ENCODE results near the gene DNAJA3. TPM values are rescaled to one million over a fixed set of nuclear protein-coding genes. Genes with fewer than 3 reads are reported as not detected.
"Not testable (repeated sequence)": the region's sequence is repeated elsewhere in the genome, so short reads cannot be mapped to it uniquely, and the experiment has no call there.

Gene DNAJA3
- total and polyA plus RNA-seq, 2 donors: 33.5 to 38.4 TPM

DNA sequence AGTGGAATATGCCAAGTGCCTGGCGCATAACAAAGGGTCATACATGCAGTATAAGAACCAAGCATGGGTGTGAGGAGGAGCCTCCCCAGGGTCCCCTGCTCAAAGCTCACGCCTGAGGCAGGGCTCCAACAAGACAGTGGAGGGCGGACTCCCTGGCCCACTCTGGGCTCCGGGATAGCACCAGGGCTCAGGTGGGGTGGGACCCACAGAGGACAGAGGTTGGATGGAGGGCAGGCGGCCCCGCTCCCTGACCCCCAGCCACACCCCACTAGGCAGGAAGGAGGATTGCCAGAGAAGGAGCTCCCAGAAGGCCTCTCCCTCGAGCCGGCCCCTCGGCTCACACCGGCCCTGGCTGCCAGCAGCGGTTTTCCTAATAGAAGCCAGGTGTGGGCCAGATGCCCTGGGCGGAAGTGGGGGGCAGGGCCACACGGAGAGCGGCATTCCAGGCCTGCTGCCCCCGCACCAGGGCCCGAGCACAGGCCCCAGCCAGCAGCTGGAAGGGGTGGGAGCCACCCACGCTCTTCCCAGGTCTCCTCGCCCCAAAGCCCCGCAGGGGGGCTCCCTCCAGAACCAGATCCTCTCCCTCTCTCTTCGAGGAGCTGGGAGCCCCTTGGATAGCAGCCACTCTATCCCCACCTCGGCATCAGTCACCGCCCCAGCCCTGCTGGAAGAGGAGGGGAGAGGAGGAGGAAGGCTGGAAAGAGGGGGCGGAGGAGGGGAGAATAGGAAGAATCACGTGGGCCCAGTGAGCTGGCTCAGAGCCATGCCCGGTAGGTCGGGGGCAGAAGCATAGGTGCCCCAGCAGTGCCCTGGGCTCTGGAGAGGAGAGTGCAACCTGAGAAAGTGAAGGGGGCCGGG is 33.1 kb upstream of the DNAJA3 start:
- Histone ChIP-seq H3K4me1 (ENCODE audit: insufficient read depth) (no peaks in the 10 kb centered on the region), H3K36me3 (ENCODE audit: insufficient read depth) (no peaks in the 10 kb centered on the region), H3K4me3 (ENCODE audit: low read depth, low read length) (no peak overlapping the region), H3K27ac (ENCODE audit: low read depth) (peak overlapping the region; percentile 51)
- no peak for DNase-seq (ENCODE audit: extremely low spot score)
- WGBS: 43% methylated on average over 27 of the region's 27 CpGs

GRCh38 chr16:4393240-4393600 is 32.4 kb upstream of the DNAJA3 start:
- no peak overlapping the region for H3K4me3 ChIP-seq (ENCODE audit: low read depth, low read length)
- WGBS: 55% methylated on average over 6 of the region's 6 CpGs
- H3K27ac ChIP-seq (ENCODE audit: low read depth): no peak overlapping the region
- no peak for DNase-seq (ENCODE audit: extremely low spot score)
- H3K4me1 ChIP-seq (ENCODE audit: insufficient read depth): no peaks in the 10 kb centered on the region
- no peaks in the 10 kb centered on the region for H3K36me3 ChIP-seq (ENCODE audit: insufficient read depth)

DNA sequence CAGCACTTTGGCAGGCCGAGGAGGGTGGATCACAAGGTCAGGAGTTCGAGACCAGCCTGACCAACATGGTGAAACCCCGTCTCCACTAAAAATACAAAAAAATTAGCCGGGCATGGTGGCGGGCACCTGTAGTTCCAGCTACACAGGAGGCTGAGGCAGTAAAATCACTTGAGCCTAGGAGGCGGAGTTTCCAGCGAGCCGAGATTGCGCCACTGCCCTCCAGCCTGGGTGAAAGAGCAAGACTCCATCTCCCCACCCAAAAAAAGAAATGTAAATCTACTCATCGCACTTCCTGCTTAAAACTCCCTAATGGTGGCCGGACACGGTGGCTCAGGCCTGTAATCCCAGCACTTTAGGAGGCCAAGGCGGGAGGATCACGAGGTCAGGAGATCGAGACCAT is 31.8 kb upstream of the DNAJA3 start:
- WGBS: 96% methylated on average over 15 of the region's 15 CpGs
- H3K4me1 ChIP-seq (ENCODE audit: insufficient read depth); H3K36me3 ChIP-seq (ENCODE audit: insufficient read depth); H3K27ac ChIP-seq (ENCODE audit: low read depth); DNase-seq (ENCODE audit: extremely low spot score); H3K4me3 ChIP-seq (ENCODE audit: low read depth, low read length): not testable (repeated sequence)

DNA sequence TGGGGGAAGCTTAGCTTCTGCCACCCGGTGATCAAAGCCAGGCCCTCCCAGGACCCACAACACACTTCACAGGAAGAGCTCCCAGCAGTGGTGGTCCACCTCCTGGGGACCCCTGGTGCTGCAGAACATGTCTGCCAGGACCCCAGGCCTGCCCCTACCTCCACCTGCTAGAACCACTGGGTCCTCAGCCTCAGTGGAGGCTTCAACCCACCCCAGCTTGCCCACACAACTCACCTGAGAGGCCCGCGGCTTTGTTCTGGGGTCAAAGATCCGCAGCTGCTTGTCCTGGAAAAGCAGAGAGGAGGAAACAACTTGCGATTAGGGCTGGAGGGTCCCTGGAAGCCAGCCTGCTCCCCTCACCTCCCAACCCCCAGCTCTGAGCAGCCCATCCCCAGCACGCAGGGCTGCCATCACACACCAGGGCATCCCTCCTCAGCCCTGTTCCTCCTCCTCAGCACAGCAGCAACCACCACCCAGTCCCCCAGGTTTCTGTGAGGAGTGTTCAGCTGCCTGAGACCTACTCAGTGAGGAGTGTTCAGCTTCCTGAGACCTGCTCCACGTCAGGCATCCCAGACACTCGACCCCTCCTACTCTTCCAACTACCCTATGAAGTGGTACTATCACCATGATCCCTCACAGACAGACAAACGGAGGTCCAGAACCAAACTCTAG is 30.5 kb upstream of the DNAJA3 start:
- no peak overlapping the region for H3K4me3 ChIP-seq (ENCODE audit: low read depth, low read length)
- no peaks in the 10 kb centered on the region for H3K36me3 ChIP-seq (ENCODE audit: insufficient read depth)
- H3K27ac ChIP-seq (ENCODE audit: low read depth): no peak overlapping the region
- no peaks in the 10 kb centered on the region for H3K4me1 ChIP-seq (ENCODE audit: insufficient read depth)
- WGBS: 76% methylated on average over 9 of the region's 9 CpGs
- DNase-seq (ENCODE audit: extremely low spot score): no peak

GRCh38 chr16:4399001-4399730 is 26.5 kb upstream of the DNAJA3 start:
- H3K36me3 ChIP-seq (ENCODE audit: insufficient read depth): no peaks in the 10 kb centered on the region
- DNase-seq (ENCODE audit: extremely low spot score): no peak
- no peaks in the 10 kb centered on the region for H3K4me1 ChIP-seq (ENCODE audit: insufficient read depth)
- H3K27ac ChIP-seq (ENCODE audit: low read depth): no peak overlapping the region
- H3K4me3 ChIP-seq (ENCODE audit: low read depth, low read length): no peak overlapping the region
- 80% methylated on average over 9 of the region's 9 CpGs for WGBS

- Histone ChIP-seq H3K4me3 (ENCODE audit: low read depth, low read length) (no peak overlapping the region), H3K27ac (ENCODE audit: low read depth) (no peak overlapping the region), H3K4me1 (ENCODE audit: insufficient read depth) (no peaks in the 10 kb centered on the region), H3K36me3 (ENCODE audit: insufficient read depth) (no peaks in the 10 kb centered on the region)
- DNase-seq (ENCODE audit: extremely low spot score): no peak
- WGBS: 93% methylated on average over 12 of the region's 12 CpGs
Observed at GRCh38 chr16:4401094-4401501, 24.6 kb upstream of the DNAJA3 start.

DNA sequence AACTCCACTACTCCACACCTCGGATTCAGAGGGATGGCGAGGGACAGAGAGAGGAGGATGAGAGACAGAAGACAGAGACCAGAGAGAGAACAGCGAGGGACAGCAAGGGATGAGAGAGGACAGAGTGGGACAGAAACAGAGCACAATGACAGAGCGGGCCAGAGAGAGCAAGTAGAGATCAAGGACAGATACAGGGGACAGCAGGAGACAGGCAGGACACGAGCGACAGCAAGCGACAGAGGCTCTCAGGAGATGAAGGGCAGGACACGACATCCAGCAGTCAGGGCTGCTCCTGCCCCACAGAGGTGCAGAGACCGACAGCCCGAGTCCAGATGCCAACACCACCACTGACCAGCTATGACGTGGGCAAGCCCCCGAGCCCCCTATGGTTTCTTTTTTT is 24.2 kb upstream of the DNAJA3 start:
- DNase-seq (ENCODE audit: extremely low spot score): no peak
- 96% methylated on average over 12 of the region's 12 CpGs for WGBS
- no peaks in the 10 kb centered on the region for H3K36me3 ChIP-seq (ENCODE audit: insufficient read depth)

GRCh38 chr16:4402439-4403132 is 23.1 kb upstream of the DNAJA3 start:
- no peak for DNase-seq (ENCODE audit: extremely low spot score)

More for the DNA sequence above, 24.2 kb upstream of the DNAJA3 start:
- no peak overlapping the region for H3K27ac ChIP-seq (ENCODE audit: low read depth)
- no peaks in the 10 kb centered on the region for H3K4me1 ChIP-seq (ENCODE audit: insufficient read depth)
- no peak overlapping the region for H3K4me3 ChIP-seq (ENCODE audit: low read depth, low read length)

DNA sequence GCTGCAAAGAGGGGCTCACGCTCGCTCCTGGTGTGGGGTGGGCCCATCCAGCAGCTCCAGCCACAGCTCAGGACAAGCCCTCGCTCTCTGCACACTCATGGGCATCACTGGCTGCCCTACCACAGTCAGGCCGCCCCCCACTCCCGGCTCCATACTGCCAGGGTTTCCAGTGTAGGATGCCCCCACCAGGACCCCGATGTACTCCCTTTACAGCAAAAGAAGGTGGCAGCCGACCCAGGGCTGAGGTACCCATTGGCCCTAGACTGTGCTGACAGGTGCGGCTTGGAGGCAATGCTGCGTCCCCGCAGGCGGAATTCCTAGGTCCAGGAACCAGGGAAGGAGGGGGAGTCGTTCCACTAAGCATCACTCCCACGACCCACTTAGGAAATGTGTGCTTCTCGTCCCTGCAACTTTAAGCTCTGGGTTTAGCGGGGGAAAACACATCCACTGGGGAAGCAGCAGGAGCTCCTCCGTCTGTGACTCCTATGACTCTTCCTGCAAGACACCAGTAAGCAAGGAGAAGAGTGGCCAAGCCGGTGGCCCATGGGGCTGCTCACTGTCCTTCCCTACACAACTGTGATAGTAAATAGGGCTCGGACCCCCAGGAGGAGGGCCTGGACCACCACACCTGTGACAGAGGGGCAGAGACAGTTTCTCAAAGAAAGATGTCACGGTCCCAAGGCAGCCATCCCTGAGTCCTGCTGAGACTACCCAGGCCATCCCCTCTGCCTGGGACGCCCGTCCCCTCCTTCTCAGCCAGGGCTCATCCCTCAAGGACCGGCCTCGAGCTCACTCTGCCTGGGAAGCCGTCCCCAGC is 22.3 kb upstream of the DNAJA3 start:
- peaks cover 2% of the 10 kb centered on the region for H3K36me3 ChIP-seq (ENCODE audit: insufficient read depth)
- no peak for DNase-seq (ENCODE audit: extremely low spot score)
- WGBS: 83% methylated on average over 24 of the region's 24 CpGs
- H3K4me3 ChIP-seq (ENCODE audit: low read depth, low read length): no peak overlapping the region
- H3K4me1 ChIP-seq (ENCODE audit: insufficient read depth): no peaks in the 10 kb centered on the region
- H3K27ac ChIP-seq (ENCODE audit: low read depth): no peak overlapping the region

More at GRCh38 chr16:4402439-4403132, 23.1 kb upstream of the DNAJA3 start:
- no peak overlapping the region for H3K27ac ChIP-seq (ENCODE audit: low read depth)
- no peaks in the 10 kb centered on the region for H3K4me1 ChIP-seq (ENCODE audit: insufficient read depth)
- H3K4me3 ChIP-seq (ENCODE audit: low read depth, low read length): no peak overlapping the region
- WGBS: 22% methylated on average over 29 of the region's 29 CpGs
- H3K36me3 ChIP-seq (ENCODE audit: insufficient read depth): peaks cover 1% of the 10 kb centered on the region

DNA sequence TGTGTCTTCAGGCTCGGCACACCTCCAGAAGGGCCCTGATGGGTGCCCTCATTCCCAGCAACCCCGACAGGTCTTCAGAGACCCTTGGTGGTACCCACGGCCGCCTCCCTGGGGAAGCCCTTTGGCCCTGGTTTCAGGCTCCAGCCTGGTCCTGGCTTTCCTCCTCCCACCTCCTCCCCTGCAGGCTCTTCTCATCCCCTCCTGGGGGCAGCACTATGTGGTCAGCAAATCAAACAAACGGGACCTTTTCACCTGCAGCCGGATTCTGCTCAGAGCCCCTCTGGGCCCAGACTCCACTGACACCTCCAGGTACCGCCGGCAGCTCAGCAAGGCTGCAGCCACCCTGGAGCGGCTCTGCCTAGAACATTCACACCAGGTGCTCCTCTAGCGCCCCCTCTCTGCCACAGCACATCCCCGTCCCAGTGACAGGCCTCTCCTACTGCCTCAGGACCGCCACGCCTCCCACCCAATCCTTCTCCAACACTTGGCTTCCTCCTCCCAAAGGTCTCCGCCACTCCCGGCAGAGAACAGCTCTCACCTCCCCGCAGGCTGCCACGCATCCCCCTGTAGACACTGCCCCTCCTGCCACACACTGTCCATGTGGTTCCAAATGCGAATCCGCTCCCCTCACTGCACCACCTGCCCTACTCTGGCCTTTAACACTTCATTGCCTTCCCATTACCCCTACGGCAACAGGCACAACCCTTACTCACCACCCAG is 21.3 kb upstream of the DNAJA3 start:
- Histone ChIP-seq H3K27ac (ENCODE audit: low read depth) (no peak overlapping the region), H3K4me3 (ENCODE audit: low read depth, low read length) (no peak overlapping the region), H3K36me3 (ENCODE audit: insufficient read depth) (peaks cover 2% of the 10 kb centered on the region), H3K4me1 (ENCODE audit: insufficient read depth) (no peaks in the 10 kb centered on the region)
- no peak for DNase-seq (ENCODE audit: extremely low spot score)
- WGBS: 76% methylated on average over 20 of the region's 20 CpGs

GRCh38 chr16:4404967-4405696 is 20.5 kb upstream of the DNAJA3 start:
- Histone ChIP-seq H3K27ac (ENCODE audit: low read depth) (no peak overlapping the region), H3K4me3 (ENCODE audit: low read depth, low read length) (no peak overlapping the region), H3K4me1 (ENCODE audit: insufficient read depth) (no peaks in the 10 kb centered on the region), H3K36me3 (ENCODE audit: insufficient read depth) (peaks cover 2% of the 10 kb centered on the region)
- WGBS: 92% methylated on average over 24 of the region's 24 CpGs
- no peak for DNase-seq (ENCODE audit: extremely low spot score)
